ENCODE data around the gene CRYZ. TPM values are rescaled to one million over a fixed set of nuclear protein-coding genes. Genes with fewer than 3 reads are reported as not detected.

Gene CRYZ
- total RNA-seq: 15.0 and 16.6 TPM in 2 replicates

GRCh38 chr1:74732960-74733603 lies at the start of gene CRYZ, which contains the start of gene TYW3:
Gene CRYZ, minus strand, starts transcription at chr1:74733050. Its CDS starts 8,229 bp downstream, at chr1:74724821.
Gene TYW3, plus strand, starts transcription at chr1:74733152. Its CDS starts 93 bp downstream, at chr1:74733245.

DNA sequence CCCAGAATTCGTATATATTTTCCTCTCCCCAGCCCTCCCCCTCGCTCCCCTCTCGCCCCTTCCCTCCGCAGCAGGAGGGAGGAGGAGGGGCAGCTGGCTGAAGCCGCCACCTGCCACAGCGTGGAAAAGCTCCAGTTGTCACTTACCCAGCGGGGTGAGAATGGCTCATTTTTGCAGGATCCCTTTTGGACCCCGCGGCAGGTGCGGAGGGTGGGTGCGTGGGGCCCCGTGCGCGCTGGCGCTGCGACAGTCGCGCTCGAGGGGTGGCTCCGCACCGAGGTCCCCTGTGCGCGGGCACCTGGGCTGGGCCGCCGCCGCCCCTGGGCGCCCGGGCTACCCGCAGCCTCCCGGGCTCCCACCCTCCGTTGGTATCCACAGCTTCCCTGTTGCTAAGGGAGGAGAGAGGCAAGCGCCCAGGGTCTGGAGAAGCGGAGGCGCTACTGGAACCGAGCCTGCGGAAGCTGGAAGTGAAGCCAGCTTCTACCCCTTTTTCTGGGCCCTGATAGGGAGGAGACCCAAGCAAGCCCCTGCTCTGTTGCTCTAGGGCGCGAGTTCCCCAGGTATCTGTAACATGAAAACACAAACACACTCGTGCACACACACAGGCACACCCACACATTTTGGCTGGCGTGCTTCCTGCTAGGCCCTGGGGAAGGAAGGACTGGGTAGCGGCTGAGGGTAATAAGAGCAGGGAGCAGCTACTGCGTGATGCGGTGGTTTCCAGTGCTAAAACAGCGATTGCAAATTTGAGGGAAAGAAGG lies 59.3 kb downstream of the CRYZ start, which contains the start of gene ERICH3:
TSS of gene ERICH3 (minus strand) at position 442 of the 761 bp plus-strand sequence. CDS start at position 169, 273 bp downstream.

Other genes starting within 250 kb of the CRYZ start
- gene LRRC53, start 220.4 kb downstream of the CRYZ start, total RNA-seq: not detected in 2 replicates
- not detected in 2 replicates for gene ERICH3, start 59.3 kb downstream of the CRYZ start, total RNA-seq
- 7.4 and 7.7 TPM in 2 replicates for gene TYW3, start 102 bp upstream of the CRYZ start, total RNA-seq

Measured in bronchus fibroblast of lung (primary cell).